ENCODE results near the gene COL4A3.

Gene COL4A3

DNA sequence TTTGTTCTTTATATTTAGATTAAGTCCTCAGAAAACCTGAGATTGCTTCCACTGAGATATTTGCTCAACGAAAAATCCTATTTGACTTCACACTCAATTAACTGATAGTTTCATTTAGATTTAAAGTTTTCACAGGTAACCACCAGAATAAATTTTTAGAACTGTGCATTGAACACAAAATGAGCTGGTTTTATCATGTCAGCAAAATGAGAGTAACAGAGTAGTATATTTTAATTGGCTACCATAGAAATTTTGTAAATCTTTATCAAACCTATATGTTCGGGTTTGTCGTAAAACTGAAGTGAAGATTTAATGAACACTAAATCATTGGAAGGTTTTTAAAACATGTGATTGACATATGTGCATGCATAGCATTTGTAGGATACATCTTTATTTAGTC is 127.9 kb downstream of the COL4A3 start:
- DNase-seq (ENCODE audit: low read depth in 2 of 2) = no peak

DNA sequence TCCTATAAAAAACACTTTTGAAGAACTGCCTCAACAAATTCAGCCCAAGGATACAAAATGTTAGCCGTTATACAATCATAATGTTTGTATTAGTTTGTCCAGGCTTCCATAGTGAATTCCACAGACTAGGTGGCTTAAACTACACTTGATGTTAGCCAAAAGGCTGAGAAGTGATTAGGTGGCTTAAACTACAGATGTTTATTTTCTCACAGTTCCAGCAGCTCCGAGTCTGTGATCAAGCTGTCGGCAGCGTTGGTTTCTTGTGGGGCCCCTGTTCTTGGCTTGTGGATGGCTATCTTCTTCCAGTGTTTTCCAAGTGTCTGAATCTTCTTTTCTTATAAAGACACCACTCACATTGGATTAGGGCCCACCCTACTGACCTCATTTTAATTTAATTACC is 129.1 kb downstream of the COL4A3 start:
- DNase-seq (ENCODE audit: low read depth in 2 of 2) = no peak

DNA sequence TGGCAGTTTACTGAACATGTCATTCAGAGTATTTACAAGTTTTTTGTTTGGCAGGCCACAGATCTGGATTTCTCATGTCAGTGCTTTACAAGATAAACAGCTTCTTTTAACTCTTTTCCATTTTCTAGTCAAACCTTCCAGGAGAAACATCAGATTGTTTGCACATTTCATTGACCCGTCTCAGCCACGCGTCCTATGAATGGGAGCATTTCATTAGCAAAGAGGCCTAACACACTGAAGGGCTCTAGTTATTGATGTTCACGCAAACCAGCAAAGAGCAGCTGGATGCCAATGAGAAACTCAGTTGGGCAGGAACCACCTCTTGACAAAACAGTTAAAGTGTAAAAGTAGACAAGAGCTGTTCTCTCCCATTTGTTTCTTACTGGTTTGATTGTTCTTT is 131.4 kb downstream of the COL4A3 start:
- DNase-seq (ENCODE audit: low read depth in 2 of 2) = no peak

DNA sequence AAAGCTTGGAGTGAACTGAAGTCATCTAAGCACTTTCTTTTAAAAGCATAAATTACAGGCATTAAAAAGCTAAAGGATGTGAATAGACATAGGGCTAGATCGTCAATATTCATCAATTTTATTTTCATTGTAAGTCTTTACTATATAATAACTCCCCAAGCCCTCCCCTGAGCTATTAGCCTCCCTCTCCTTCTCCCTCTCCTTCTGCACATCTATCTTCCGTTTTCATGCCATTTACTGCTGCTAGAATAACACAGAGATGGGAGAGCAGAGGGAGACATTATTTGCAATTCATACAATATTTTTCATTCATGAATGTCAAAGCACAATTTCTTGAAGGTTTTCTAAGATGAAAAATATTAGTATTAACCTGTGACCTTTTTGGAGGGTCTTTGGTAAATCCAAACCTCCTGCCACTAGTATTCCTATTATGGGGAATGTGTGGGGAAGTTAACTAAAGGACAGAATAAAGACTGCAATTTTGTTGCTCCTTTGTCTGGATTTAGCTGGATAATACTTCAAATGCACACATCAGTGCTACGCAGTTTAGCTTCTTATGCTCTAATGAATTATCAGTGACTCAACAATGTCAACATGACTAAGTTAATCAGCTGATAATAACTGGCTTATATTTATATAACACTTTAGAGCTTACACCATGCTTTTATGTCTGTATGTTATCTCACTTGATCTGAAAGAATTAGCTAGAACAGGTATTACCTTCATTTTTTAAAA is 132.4 kb downstream of the COL4A3 start:
- no peak for DNase-seq (ENCODE audit: low read depth in 2 of 2)

DNA sequence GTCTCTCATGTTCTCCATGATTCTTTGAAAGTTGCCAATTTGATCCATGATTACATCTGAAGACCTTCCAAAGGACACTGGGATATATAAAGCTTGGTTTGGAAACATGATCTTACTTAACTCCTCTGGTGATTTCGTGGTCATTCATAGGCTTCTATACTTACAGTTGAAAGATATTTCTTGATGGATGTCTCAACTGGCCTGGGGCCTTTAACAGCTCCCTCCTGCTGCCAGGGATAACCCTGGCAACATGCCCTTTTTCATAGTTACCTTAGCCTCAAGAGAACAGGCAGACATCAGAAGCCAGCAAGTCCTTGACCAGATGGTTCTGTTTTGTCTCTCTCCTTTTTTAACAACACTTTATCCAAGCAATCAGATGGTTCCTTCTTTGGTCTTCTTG is 137.1 kb downstream of the COL4A3 start:
- no peak for DNase-seq (ENCODE audit: low read depth in 2 of 2)

DNA sequence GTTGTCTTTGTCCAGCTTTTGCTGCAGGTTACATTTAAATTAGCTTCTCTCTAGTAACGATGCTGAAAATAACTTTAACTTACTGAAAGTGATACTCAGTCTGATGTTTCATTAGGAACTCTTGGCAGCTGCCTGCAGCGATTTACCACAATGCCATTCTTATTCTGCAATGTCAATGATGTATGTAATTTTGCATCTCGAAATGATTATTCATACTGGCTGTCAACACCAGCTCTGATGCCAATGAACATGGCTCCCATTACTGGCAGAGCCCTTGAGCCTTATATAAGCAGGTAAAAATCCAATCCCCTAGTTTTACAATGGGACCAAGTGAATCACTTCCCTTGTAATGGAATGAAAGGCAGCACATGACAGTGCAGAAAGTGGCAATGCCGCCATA is 144.4 kb downstream of the COL4A3 start:
- DNase-seq (ENCODE audit: low read depth in 2 of 2) = no peak

DNA sequence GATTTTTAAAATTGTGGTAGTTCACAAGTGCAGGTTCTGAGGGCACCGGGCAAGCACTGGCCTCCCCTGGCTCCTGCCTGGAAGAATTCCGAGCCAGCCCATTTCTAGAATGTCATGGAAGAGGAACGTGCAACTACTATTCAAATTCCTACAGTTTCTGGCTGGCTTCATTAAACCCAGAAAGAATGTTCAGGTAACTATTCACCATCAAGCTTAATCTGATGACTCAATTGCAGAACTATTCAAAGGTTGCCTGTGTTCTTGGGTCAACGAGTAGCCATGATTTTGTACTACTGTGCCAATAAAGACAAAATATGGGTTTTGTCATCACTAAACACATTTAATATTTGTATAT is 146.3 kb downstream of the COL4A3 start:
- DNase-seq (ENCODE audit: low read depth in 2 of 2) = no peak

DNA sequence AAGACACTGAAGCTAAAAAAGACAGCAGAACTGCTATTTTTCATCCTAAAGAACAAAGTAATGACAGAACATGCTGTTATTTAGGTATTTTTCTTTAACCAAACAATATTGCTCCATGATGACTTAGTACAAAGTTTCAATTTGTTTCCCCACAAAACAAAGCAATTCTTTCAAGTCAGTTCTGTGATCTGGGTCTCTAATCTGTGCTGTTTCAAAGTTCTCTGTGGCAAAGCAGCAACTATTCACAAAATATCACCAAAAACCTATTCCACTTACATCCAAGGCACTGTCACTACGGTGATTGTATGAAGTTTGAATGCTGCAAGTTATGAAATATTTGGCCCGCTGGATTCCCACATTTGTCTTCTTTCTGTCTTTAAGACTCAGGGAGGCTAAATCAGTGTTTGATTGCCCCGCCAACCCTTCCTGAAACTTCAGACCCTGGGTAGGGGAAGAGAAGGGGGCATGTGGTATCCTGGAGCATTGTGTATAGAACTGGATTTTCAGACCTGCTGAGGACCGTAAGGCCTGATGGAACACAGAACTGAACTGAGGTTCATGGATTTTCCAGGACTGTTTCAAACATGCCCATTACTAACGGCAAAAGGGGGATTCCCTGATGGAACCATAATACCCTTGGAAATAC is 147.6 kb downstream of the COL4A3 start:
- no peak for DNase-seq (ENCODE audit: low read depth in 2 of 2)

DNA sequence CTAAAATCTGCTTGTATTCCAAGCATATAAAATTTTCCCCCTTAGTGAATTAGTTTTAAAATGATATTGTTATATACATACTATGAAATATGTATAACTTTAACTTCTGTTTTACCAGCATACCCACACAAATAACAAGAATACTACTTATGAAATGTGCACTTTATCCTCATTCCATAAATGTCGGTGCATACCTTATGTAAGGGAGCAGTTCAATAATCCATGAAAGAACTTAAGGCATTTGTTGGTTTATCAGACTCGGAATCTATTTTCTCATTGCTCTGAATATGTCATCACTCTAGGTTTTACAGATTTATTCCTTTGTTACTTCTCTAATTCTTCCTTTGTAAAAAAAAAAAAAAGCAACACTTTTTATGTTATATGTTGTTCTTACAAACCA is 148.2 kb downstream of the COL4A3 start:
- DNase-seq (ENCODE audit: low read depth in 2 of 2) = no peak

DNA sequence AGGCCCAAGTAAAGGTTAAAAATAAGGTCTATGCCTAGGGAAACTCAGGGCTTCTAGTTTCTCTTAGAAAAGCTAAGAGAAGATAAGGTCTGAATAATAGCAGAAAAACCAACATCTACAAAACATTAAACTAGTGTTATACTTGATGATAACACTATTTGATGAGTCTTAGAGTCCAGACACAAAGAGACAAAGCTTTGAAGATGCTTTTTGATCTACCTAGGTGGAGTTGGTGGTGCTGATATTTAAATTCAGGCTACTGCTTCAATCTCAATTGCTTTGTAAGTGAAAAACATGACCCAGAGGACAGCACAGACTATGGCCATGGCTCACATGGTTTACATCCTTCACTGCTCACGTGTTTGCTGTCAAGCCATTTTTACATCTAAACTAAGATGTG is 148.9 kb downstream of the COL4A3 start:
- no peak for DNase-seq (ENCODE audit: low read depth in 2 of 2)

DNA sequence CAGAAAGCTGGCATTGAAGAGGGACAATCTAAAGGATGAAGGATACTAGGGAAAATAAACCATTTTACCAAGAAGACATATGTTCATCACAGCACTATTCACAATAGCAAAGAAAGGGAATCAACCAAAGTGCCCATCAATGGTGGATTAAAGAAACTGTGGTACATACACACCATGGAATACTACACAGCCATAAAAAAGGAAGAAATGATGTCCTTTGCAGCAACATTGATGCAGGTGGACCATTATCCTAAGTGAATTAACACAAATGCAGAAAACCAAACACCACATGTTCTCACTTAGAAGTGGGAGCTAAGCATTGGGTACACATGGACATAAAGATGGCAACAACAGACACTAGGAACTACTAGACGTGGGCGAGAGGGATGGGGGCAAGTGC is 153.4 kb downstream of the COL4A3 start:
- no peak for DNase-seq (ENCODE audit: low read depth in 2 of 2)

DNA sequence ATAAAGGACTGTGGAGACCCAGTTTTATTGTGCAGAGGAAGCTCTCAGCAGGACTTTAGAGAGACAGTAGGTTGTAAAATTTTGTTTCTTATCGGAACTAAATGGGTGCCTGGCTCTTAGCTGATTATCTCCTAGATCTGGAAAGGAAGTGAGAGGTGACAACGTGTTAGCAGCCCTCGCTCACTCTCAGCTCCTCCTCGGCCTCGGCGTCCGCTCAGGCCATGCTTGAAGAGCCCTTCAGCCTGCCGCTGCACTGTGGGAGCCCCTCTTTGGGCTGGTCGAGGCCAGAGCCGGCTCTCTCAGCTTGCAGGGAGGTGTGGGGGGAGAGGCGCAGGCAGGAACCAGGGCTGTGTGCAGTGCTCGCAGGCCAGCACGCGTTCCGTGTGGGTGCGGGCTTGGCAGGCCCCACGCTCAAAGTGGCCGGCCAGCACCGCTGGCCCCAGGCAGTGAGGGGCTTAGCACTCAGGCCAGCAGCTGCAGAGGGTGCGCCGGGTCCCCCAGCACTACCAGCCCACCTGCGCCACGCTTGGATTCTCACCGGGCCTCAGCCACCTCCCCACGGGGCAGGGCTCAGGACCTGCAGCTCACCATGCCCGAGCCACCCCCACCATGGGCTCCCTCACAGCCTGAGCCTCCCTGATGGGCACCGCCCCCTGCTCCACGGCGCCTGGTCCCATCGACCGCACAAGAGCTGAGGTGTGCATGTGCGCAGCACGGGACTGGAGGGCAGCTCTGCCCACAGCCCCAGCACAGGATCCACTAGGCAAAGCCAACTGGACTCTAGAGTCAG is 156.1 kb downstream of the COL4A3 start:
- DNase-seq (ENCODE audit: low read depth in 2 of 2) = no peak

DNA sequence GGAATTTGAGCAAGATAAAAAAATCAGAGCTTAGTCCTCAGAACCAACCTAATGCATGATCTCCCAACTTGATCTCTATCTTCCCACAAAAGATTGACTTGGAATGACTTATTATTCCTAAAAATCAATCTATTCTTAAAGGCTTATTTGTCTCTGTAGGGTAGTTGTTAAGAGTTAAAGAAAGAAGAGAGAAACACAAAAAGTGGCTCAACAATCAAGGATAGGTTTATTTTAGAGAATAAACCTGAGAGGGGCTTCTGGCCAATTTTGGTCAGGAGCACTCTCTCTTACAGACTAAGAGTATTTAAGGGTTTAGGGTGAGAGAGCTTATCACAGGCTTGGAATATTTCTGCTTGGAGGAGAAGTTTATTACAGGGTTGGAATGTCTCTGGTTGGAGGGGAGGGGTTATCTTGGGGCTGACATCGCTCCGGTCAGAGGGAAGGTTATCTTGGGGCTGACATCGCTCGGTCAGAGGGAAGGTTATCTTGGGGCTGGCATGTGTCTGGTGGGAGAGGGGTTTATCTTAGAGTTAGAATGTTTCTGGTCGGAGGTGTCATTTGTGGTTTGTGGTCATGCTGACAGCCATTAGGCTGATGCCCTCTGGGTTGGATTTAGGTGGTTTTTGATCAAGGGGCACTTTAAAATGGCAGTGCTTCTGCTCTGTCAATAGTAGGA is 158.2 kb downstream of the COL4A3 start:
- no peak for DNase-seq (ENCODE audit: low read depth in 2 of 2)

DNA sequence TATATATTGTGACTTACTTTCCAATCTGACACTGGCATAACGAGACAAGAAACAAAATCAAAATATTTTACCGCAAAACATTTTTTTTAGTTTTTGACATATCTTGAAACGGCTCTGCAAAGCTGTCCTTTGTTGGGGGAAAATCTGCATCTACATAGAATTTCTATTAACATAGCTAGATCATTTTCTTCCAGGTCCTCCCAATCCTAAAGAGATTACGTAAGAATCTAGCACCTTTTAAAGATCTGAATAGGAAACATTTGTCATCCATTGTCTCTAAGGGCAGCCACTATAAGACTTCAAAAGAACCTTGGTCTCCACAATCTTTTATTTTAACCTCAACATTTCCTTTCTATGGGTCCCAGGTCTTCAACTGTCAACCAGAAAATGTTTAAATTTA is 159.4 kb downstream of the COL4A3 start:
- no peak for DNase-seq (ENCODE audit: low read depth in 2 of 2)

DNA sequence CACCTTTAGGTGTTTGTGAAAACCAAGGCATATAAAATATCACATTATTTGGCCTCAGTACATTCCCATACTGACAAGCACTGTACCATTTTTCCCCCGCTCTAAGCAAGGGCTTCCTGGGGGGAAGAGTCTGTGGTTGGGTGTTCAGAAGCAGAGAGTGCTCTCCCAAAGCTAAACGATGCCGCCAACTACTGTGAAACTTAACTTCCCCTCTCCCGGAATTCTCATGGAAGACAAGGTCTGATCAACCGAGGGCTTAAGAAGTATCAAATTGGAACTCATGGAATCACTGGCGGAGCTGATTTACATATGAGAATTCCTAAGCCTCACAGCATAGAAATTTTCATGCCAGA is 160.2 kb downstream of the COL4A3 start:
- DNase-seq (ENCODE audit: low read depth in 2 of 2) = no peak

DNA sequence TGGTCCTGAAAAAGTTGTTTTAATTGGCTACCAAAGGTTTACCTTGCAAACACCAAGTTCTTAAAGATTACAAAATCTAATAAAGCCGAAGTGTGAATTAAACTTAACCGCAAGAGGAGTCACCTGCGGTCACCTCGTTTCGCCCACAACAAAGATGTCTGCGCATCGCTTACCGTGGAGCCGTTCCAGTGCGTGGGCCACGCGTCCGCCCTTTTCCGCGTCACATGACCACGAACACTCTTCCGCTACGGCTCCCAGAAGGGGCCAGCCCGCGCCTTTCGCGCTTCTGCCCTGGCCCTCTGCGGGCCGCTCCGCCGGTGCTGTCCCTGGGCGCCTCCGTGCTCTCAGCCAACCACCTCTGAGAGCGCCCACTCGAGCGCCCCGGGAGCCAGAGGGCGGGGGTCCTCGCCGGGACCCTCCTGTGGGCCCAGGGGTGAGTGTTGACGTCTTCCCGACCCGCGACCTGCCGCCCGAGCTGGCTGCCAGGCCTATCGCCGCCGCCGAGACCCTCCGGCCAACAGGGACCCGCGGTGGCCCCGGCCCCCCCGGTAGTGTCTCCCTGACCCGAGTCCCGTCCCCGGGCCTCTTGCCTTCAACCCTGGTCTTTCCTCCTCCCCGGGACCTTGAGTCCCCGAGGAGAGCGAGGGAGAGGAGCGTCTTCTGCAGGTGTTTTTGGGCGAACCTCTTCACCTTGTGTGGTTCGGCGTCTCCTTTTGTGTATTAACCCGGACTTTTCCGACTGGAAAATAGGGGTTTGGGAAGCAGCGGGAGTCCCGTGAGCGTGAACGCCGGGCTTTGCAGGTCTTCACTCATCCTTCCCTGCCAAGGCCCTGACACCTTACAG is 160.8 kb downstream of the COL4A3 start, which contains the start of gene MFF:
MFF (plus strand) TSS at position 257 of the 844 bp plus-strand sequence. CDS start 5,415 bp downstream, outside the sequence.
- peak; percentile 91 to 92 for DNase-seq (ENCODE audit: low read depth in 2 of 2)

DNA sequence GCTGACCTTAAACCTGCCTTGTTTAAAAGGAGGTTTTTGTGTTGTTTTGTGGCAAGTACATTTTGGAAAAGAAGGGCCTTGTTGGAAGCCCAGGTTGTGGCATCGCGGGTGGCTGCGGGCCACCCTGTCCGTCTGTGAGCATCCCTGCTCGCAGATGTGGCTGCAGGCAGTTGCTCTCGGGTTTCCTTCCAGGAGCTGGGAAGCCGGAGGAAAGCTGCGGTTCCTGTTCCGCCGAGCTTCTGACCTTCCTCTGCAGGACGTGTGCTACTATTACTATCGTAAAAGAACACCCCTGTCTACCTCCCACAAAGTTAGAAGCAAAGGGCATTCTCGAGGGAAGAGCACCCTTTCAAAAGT is 161.4 kb downstream of the COL4A3 start:
- DNase-seq (ENCODE audit: low read depth in 2 of 2) = no peak

DNA sequence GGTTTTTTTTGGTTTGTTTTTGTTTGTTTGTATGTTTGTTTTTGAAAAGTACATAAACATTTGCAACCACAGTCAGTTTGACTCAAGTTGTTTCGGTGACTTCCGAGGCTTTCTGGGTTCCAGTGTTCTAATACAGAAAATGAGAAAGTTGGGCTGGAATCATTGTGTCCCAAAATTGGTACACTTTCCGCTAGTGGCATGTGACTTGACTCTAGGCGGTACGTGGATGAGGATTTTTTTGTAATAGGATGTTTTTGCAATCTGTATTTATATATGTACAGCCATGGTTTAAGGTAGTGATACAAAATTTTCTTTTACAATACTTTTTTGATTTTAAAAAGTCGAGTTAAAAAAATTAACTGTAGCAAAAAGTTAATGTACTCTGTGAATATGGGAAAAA is 162.4 kb downstream of the COL4A3 start:
- no peak for DNase-seq (ENCODE audit: low read depth in 2 of 2)

DNA sequence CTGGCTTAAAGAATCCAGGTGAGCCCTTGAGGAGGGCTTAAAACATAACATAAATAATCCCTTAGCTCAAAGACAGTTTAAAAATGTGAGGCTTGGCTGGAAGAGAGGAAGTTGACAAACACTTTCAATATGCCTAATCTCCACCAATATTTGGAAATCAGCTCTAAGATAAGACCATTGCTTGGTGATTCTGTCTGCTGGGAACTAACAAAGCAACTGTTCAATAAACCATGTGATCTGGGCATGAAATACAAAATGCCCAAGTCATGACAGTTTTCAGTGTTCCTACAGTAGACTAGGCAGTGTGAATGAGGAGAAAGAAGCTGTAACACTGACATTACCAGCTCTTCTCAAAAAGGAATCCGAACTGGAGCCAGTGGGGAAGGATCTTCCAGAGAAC is 171.3 kb downstream of the COL4A3 start:
- DNase-seq (ENCODE audit: low read depth in 2 of 2) = no peak

DNA sequence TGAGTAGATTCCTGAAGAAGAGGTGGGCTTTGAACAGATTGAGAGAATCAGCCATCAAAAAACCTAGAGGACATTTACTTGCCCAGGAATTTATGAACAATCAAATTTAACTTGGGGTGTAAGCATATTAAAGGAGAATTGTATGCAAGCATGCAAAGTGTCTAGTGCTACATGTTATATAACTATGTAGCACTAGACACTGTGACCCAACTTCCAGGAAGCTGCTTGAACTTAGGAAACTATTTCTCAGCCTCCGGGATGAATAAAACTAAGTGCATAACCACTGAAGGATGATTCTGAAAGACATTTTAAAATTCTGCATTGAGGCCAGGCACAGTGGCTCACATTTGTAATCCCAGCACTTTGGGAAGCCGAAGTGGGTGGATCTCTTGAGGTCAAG is 173.0 kb downstream of the COL4A3 start:
- DNase-seq (ENCODE audit: low read depth in 2 of 2) = no peak

DNA sequence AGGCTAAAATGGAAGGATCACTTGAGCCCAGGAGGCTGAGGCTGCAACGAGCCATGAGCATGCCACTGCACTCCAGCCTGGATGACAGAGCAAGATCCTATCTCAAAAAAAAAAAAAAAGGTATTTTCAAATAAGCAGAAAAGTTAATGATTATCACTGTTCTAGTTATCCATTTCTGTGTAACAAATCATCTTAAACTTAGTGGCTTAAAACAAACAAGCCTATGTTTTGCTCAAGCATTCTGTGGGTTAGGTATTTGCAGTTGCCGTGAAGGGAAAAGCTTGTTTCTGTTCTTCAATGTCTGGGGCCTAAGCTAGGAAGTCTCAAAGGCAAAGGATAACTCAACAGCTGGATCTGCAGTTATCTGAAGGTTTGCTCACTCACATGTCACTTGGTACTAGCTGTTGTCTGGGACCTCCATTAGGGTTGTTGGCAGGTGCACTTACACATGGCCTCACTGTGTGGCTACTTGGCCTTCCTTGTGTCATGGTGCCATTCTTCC is 174.7 kb downstream of the COL4A3 start:
- DNase-seq (ENCODE audit: low read depth in 2 of 2) = no peak

Data from stimulated activated CD4-positive, alpha-beta T cell treated with anti-CD3 and anti-CD28 coated beads, Interleukin-15, amount 100 ng/mL, for 48 hours (primary cell).